Endothelial cell of umbilical vein (primary cell): Measurements from ENCODE around the gene SNPH. TPM values are rescaled to one million over a fixed set of nuclear protein-coding genes. Genes with fewer than 3 reads are reported as not detected.

Source experiments
- BruUV-seq: library from RNA; stranded (reverse); fragments of 400-500 nt; replicated peaks from 2 replicates; lab custom pipeline; 2021; lab: Mats Ljungman, UMichigan
- CTCF ChIA-PET: fragments of 300-600, 350-600 bp; sonication (Branson Sonifier 250); formaldehyde crosslinking; loops from one replicate; lab custom pipeline; 2021; ENCODE audit warnings: antibody characterized with exemption, inconsistent platforms; lab: Charles Lee
- POLR2A ChIA-PET: fragments of 300-600, 350-600 bp; sonication (Branson Sonifier 250); formaldehyde crosslinking; loops from one replicate; lab custom pipeline; 2021; ENCODE audit warnings: antibody characterized with exemption, inconsistent platforms; lab: Charles Lee
- DNase-seq: peaks from one replicate; pipeline ENCODE4 v3.0.0-alpha.2; 2011; ENCODE audit warnings: low read depth, low spot score
- FAIRE-seq: peaks from 2 replicates; lab custom pipeline; 2011; peaks lifted over from hg19 to GRCh38; lab: Jason Lieb, UNC
- H2AFZ ChIP-seq: 2 replicates; pipeline ENCODE4 v1.6.0; 2012; ENCODE audit warnings: low read depth, low read length, control low read depth, inconsistent platforms
- H3K27ac ChIP-seq: 2 replicates; pipeline ENCODE4 v1.5.1; 2011; ENCODE audit warnings: low read depth, mild to moderate bottlenecking, control low read depth, low read length, moderate library complexity; ENCODE audit not compliant: insufficient read depth
- H3K27me3 ChIP-seq, 2 experiments: 2 replicates each; pipeline versions ENCODE4 v1.6.0 to v1.6.1; 2011; ENCODE audit warnings: low read length in 2 of 2, mixed read lengths in 1 of 2; ENCODE audit not compliant: control insufficient read depth in 2 of 2, insufficient read depth in 2 of 2
- H3K36me3 ChIP-seq, 2 experiments: 2 replicates in 1 of 2; 3 replicates in 1 of 2; pipeline ENCODE4 v1.5.1; 2011; ENCODE audit warnings: low read length in 2 of 2, mild to moderate bottlenecking in 1 of 2, moderate library complexity in 1 of 2; ENCODE audit not compliant: control insufficient read depth in 2 of 2, insufficient read depth in 2 of 2; ENCODE audit errors: extremely low read depth in 1 of 2
- H3K4me1 ChIP-seq: 3 replicates; pipeline ENCODE4 v1.5.1; 2011; ENCODE audit warnings: mild to moderate bottlenecking, low read length; ENCODE audit not compliant: control insufficient read depth, insufficient read depth; ENCODE audit errors: extremely low read depth
- H3K4me2 ChIP-seq: 2 replicates; pipeline ENCODE4 v1.6.1; 2011; ENCODE audit warnings: low read length, control low read depth, mixed read lengths; ENCODE audit not compliant: insufficient read depth
- H3K4me3 ChIP-seq, 3 experiments: fragments of 200-600 bp in 1 of 3; sonication (generic), shearing (Covaris generic) in 1 of 3; replicated peaks in 1 of 3; 2 replicates each; pipeline ENCODE4 v1.5.1; 2011 to 2016; ENCODE audit warnings: control low read depth in 3 of 3, low read length in 3 of 3, mild to moderate bottlenecking in 2 of 3, inconsistent platforms in 1 of 3, low read depth in 1 of 3, moderate library complexity in 1 of 3; ENCODE audit not compliant: insufficient read depth in 1 of 3
- H3K79me2 ChIP-seq: 2 replicates; pipeline ENCODE4 v1.6.0; 2012; ENCODE audit warnings: low read length, inconsistent platforms; ENCODE audit not compliant: control insufficient read depth, insufficient read depth
- H3K9ac ChIP-seq: replicated peaks from 2 replicates; pipeline ENCODE3; 2011; ENCODE audit warnings: low read length, control low read depth; ENCODE audit not compliant: insufficient read depth; ENCODE audit errors: extremely low read depth
- H3K9me1 ChIP-seq: replicated peaks from 3 replicates; pipeline ENCODE4 v1.6.0; 2011; ENCODE audit warnings: mild to moderate bottlenecking, low read length; ENCODE audit not compliant: control insufficient read depth, insufficient read depth; ENCODE audit errors: extremely low read depth
- H3K9me3 ChIP-seq: replicated peaks from 2 replicates; pipeline ENCODE4 v1.5.1; 2012; ENCODE audit warnings: low read length, inconsistent platforms; ENCODE audit not compliant: control insufficient read depth, insufficient read depth
- H4K20me1 ChIP-seq: replicated peaks from 2 replicates; pipeline ENCODE3; 2011; ENCODE audit warnings: mild to moderate bottlenecking, low read length; ENCODE audit not compliant: control insufficient read depth, insufficient read depth; ENCODE audit errors: extremely low read depth
- CTCF ChIP-seq, 2 donors: IDR thresholded peaks; 1 replicate in 1 of 2; 2 replicates in 1 of 2; pipeline ENCODE4 v1.5.1; 2011; ENCODE audit warnings: low read length in 2 of 2, mild to moderate bottlenecking in 2 of 2, moderate library complexity in 2 of 2, control low read depth in 1 of 2, inconsistent platforms in 1 of 2, low read depth in 1 of 2; ENCODE audit not compliant: insufficient read depth in 1 of 2; ENCODE audit errors: extremely low read depth in 1 of 2
- EZH2 ChIP-seq: IDR thresholded peaks from 2 replicates; pipeline ENCODE4 v1.6.1; 2012; ENCODE audit warnings: borderline replicate concordance, low read depth, mild to moderate bottlenecking, moderate library complexity, low read length, inconsistent platforms; ENCODE audit not compliant: severe bottlenecking
- FOS ChIP-seq: IDR thresholded peaks from 2 replicates; pipeline ENCODE4 v1.6.1; 2011; ENCODE audit warnings: mild to moderate bottlenecking, low read length, moderate library complexity, borderline replicate concordance; ENCODE audit not compliant: insufficient read depth
- GATA2 ChIP-seq: IDR thresholded peaks from 2 replicates; pipeline ENCODE4 v1.7.0; 2011; ENCODE audit warnings: low read depth, mild to moderate bottlenecking, moderate library complexity, mixed read lengths, low read length; ENCODE audit not compliant: insufficient read length, insufficient read depth
- JUN ChIP-seq: IDR thresholded peaks from 2 replicates; pipeline ENCODE4 v1.6.1; 2011; ENCODE audit warnings: borderline replicate concordance, low read depth; ENCODE audit not compliant: insufficient read length, insufficient read depth
- MYC ChIP-seq: IDR thresholded peaks from one replicate; pipeline ENCODE4 v1.6.1; 2011; ENCODE audit warnings: mild to moderate bottlenecking, low read depth, low read length
- POLR2AphosphoS5 ChIP-seq: IDR thresholded peaks from 2 replicates; pipeline ENCODE4 v1.6.1; 2012; ENCODE audit warnings: low read depth, mild to moderate bottlenecking, control low read depth, low read length, moderate library complexity; ENCODE audit not compliant: insufficient read depth
- dilution Hi-C: fragments of 300-500 bp; cut with MboI; formaldehyde crosslinking; loops from one replicate; pipeline ENCODE4 v1.15.0; 2019; ENCODE audit warnings: low sequenced_read_pairs; ENCODE audit not compliant: extremely low pct_ligation_motif_present
- intact Hi-C: fragments of 100-400 bp; cut with micrococcal nuclease; formaldehyde crosslinking; loops from one replicate; pipeline ENCODE4 v1.10.0; 2022
- polyA plus RNA-seq, 4 experiments: library from polyadenylated mRNA; depleted of rRNA in 3 of 4; stranded (reverse) in 3 of 4; unstranded in 1 of 4; fragments of >200 nt; gene quantifications; 2 replicates each; pipeline versions ENCODE4 v1.2.1 to v1.2.3, GENCODE V29; 2011 to 2012; ENCODE audit warnings: missing spikeins in 1 of 4
- total RNA-seq: library from RNA; stranded (reverse); gene quantifications from 2 replicates; pipeline ENCODE4 v1.2.3, GENCODE V29; 2021

The SNPH gene
- total and polyA plus RNA-seq, 2 donors (not counting 3 experiments of a cell fraction or from before 2014, with no cell fraction given), result 2.3 to 5.5 TPM

GRCh38 chr20:1252416-1252815 lies 13.7 kb upstream of the SNPH start:
- FAIRE-seq (no peak), DNase-seq (no peak)
- Histone ChIP-seq H3K4me1 (peaks cover 5% of the 10 kb centered on the region), H3K4me3 (no peak overlapping the region), H3K9me1 (no peaks in the 10 kb centered on the region), H3K36me3 (no peaks in the 10 kb centered on the region), H3K9me3 (no peaks in the 10 kb centered on the region), H4K20me1 (no peaks in the 10 kb centered on the region), H3K79me2 (no peaks in the 10 kb centered on the region), H3K27me3 (peaks cover 3 to 8% of the 10 kb centered on the region in 2 experiments), H3K27ac (no peak overlapping the region), H3K9ac (no peak overlapping the region), H3K4me2 (no peak overlapping the region), H2AFZ (no peak overlapping the region)
- ChIA-PET POLR2A (no interaction called here), CTCF (no interaction called here)
- dilution Hi-C loops, result no loop called here
- no TSS peak for BruUV-seq
- TF ChIP-seq FOS (no peak), MYC (no peak), CTCF (IDR thresholded peaks at IDR 0.05; ENCODE audit: extremely low read depth in 1 of 2, insufficient read depth in 1 of 2, low read depth in 1 of 2, low read length in 2 of 2) (no peak), JUN (no peak), POLR2AphosphoS5 (no peak)
- intact Hi-C loops, result no loop called here

GRCh38 chr20:1254254-1254653 lies 11.8 kb upstream of the SNPH start:
- dilution Hi-C loops, result no loop called here
- DNase-seq (no peak), FAIRE-seq (no peak)
- no peak overlapping the region for H2AFZ ChIP-seq
- peaks cover 3 to 8% of the 10 kb centered on the region in 2 experiments for H3K27me3 ChIP-seq
- POLR2A ChIA-PET, result no interaction called here
- no peaks in the 10 kb centered on the region for H4K20me1 ChIP-seq
- BruUV-seq, result no TSS peak
- H3K36me3 ChIP-seq, result no peaks in the 10 kb centered on the region
- no peaks in the 10 kb centered on the region for H3K79me2 ChIP-seq
- CTCF ChIA-PET, result interaction anchor here (1.0 kb wide), 1 partner anchor 20 kb away, joined by 4 read pairs; no protein-coding TSS in a partner anchor
- no peak overlapping the region for H3K27ac ChIP-seq
- H3K9me3 ChIP-seq, result no peaks in the 10 kb centered on the region
- H3K4me3 ChIP-seq, result no peak overlapping the region
- H3K9me1 ChIP-seq, result no peaks in the 10 kb centered on the region
- H3K4me2 ChIP-seq, result no peak overlapping the region
- TF ChIP-seq JUN (no peak), GATA2 (no peak), POLR2AphosphoS5 (no peak), EZH2 (no peak), CTCF (IDR thresholded peaks at IDR 0.05; ENCODE audit: extremely low read depth in 1 of 2, insufficient read depth in 1 of 2, low read depth in 1 of 2, low read length in 2 of 2) (no peak), MYC (no peak)
- peaks cover 5% of the 10 kb centered on the region for H3K4me1 ChIP-seq
- H3K9ac ChIP-seq, result no peak overlapping the region
- intact Hi-C loops, result no loop called here
